NCI-H1436 (cell line): ENCODE results near the gene ALPG.
"Not testable (repeated sequence)": the region's sequence is repeated elsewhere in the genome, so short reads cannot be mapped to it uniquely, and the experiment has no call there.

Experiments
- DNase-seq: peaks from one replicate; lab custom pipeline; 2025; lab: John Stamatoyannopoulos, UW

Gene ALPG

GRCh38 chr2:232441922-232442321 is 35.3 kb downstream of the ALPG start:
- DNase-seq, result not testable (repeated sequence)

GRCh38 chr2:232442431-232442830 is 35.8 kb downstream of the ALPG start:
- DNase-seq, result not testable (repeated sequence)

- DNase-seq, result not testable (repeated sequence)
Observed at GRCh38 chr2:232443047-232443446, 36.4 kb downstream of the ALPG start.

GRCh38 chr2:232443669-232444408 is 37.2 kb downstream of the ALPG start:
- DNase-seq, result not testable (repeated sequence)

- no peak for DNase-seq
Observed at GRCh38 chr2:232444409-232445148, 37.9 kb downstream of the ALPG start.

GRCh38 chr2:232445149-232445885 is 38.7 kb downstream of the ALPG start:
- DNase-seq, result not testable (repeated sequence)

- DNase-seq, result not testable (repeated sequence)
Observed at GRCh38 chr2:232446266-232446777, 39.7 kb downstream of the ALPG start.

- DNase-seq, result no peak
Observed at GRCh38 chr2:232447091-232447620, 40.5 kb downstream of the ALPG start.

- DNase-seq, result no peak
Observed at GRCh38 chr2:232447638-232448303, 41.1 kb downstream of the ALPG start.

- DNase-seq, result no peak
Observed at GRCh38 chr2:232448304-232448690, 41.7 kb downstream of the ALPG start.

- no peak for DNase-seq
Observed at GRCh38 chr2:232449964-232450363, 43.3 kb downstream of the ALPG start.

- not testable (repeated sequence) for DNase-seq
Observed at GRCh38 chr2:232451645-232452044, 45.0 kb downstream of the ALPG start.

GRCh38 chr2:232454630-232455029 is 48.0 kb downstream of the ALPG start:
- no peak for DNase-seq

GRCh38 chr2:232455426-232456255 is 49.0 kb downstream of the ALPG start, which contains the start of gene ALPI:
Gene ALPI (plus strand): TSS chr2:232456153. CDS start chr2:232456200, 47 bp downstream.
- DNase-seq, result no peak

GRCh38 chr2:232456296-232457120 is 49.9 kb downstream of the ALPG start:
- DNase-seq, result no peak

GRCh38 chr2:232457121-232458011 is 50.7 kb downstream of the ALPG start:
- DNase-seq, result no peak

- no peak for DNase-seq
Observed at GRCh38 chr2:232458051-232458660, 51.5 kb downstream of the ALPG start.
